ENCODE results near the gene TMPRSS11F.

GRCh38 chr4:68124262-68124661 lies 5.4 kb downstream of the TMPRSS11F start:
- TF ChIP-seq CTCF (IDR thresholded peaks at IDR 0.05) (no peak), POLR2AphosphoS5 (IDR thresholded peaks at IDR 0.05; ENCODE audit: low read depth, low read length) (no peak), SIN3A (IDR thresholded peaks at IDR 0.05; ENCODE audit: borderline replicate concordance, insufficient read depth, low read depth, low read length) (no peak), REST (IDR thresholded peaks at IDR 0.05; ENCODE audit: insufficient read depth in 1 of 2, low read depth in 2 of 2, low read length in 1 of 2) (no peak)
